K562 (cell line): ENCODE measurements around the gene TGFA.

Experiments
- BRF1 ChIP-seq: IDR thresholded peaks from 3 replicates; pipeline ENCODE4 v1.6.1; 2011; ENCODE audit warnings: borderline replicate concordance, mild to moderate bottlenecking; ENCODE audit not compliant: insufficient read length; ENCODE audit errors: extremely low read depth
- ELF1 ChIP-seq: fragments of 200-800 bp; sonication (Bioruptor generic); IDR thresholded peaks from 2 replicates; pipeline ENCODE4 v1.6.1; 2016; ENCODE audit warnings: missing genetic modification characterization, missing compliant biosample characterization
- FOXM1 ChIP-seq, 2 experiments: fragments of 450-650 bp in 1 of 2; sonication (generic) in 1 of 2; formaldehyde crosslinking in 1 of 2; IDR thresholded peaks; 2 replicates each; pipeline versions ENCODE4 v1.6.1 to v1.9.0; 2017 to 2022; ENCODE audit warnings: low read depth in 2 of 2, mild to moderate bottlenecking in 2 of 2, missing genetic modification reagents in 1 of 2, moderate library complexity in 1 of 2
- HDGF ChIP-seq: fragments of 450-650 bp; IDR thresholded peaks from 2 replicates; pipeline ENCODE4 v1.6.1; 2016
- IRF2 ChIP-seq: sonication (generic); formaldehyde crosslinking; IDR thresholded peaks from 2 replicates; pipeline ENCODE4 v1.8.1; 2022; ENCODE audit warnings: mild to moderate bottlenecking, missing genetic modification reagents
- KAT7 ChIP-seq: sonication (generic); formaldehyde crosslinking; IDR thresholded peaks from 2 replicates; pipeline ENCODE4 v1.8.0; 2022; ENCODE audit warnings: missing genetic modification reagents, mild to moderate bottlenecking, borderline replicate concordance
- KLF10 ChIP-seq: fragments of 250-450 bp; sonication (Bioruptor Pico); IDR thresholded peaks from 2 replicates; pipeline ENCODE4 v1.6.1; 2021; ENCODE audit warnings: matching md5 sums
- POLR2A ChIP-seq: fragments of 450-650 bp; conservative IDR thresholded peaks from 2 replicates; pipeline ENCODE4 v1.6.1; 2016
- TAF1 ChIP-seq: IDR thresholded peaks from 2 replicates; pipeline ENCODE4 v1.6.1; 2011; ENCODE audit warnings: mild to moderate bottlenecking, low read length, moderate library complexity; ENCODE audit not compliant: insufficient read depth, control insufficient read depth, severe bottlenecking; ENCODE audit errors: extremely low read depth
- TBL1XR1 ChIP-seq, 2 experiments: IDR thresholded peaks; 2 replicates each; pipeline ENCODE4 v1.6.1; 2012; ENCODE audit warnings: improper control_type of control experiment in 2 of 2, low read length in 2 of 2, mild to moderate bottlenecking in 1 of 2
- ZFP36 ChIP-seq: fragments of 150-350 bp; IDR thresholded peaks from 2 replicates; pipeline ENCODE4 v1.6.1; 2018; ENCODE audit warnings: low read length, low read depth; ENCODE audit not compliant: partially characterized antibody
- ZNF75A ChIP-seq: fragments of 450-650 bp; formaldehyde crosslinking; IDR thresholded peaks from 2 replicates; pipeline ENCODE4 v1.4.0; 2020; ENCODE audit warnings: mild to moderate bottlenecking
- TF ChIP-seq, protein P1 (sequence below): sonication (generic); formaldehyde crosslinking; IDR thresholded peaks from 2 replicates; pipeline ENCODE4 v1.8.0; 2022; ENCODE audit warnings: mild to moderate bottlenecking, missing genetic modification reagents
- TF ChIP-seq, protein P2 (sequence below): fragments of 250-450 bp; sonication (Bioruptor Pico); IDR thresholded peaks from 2 replicates; pipeline ENCODE4 v1.8.0; 2021; ENCODE audit warnings: moderate library complexity, mild to moderate bottlenecking, inconsistent platforms

DNA sequence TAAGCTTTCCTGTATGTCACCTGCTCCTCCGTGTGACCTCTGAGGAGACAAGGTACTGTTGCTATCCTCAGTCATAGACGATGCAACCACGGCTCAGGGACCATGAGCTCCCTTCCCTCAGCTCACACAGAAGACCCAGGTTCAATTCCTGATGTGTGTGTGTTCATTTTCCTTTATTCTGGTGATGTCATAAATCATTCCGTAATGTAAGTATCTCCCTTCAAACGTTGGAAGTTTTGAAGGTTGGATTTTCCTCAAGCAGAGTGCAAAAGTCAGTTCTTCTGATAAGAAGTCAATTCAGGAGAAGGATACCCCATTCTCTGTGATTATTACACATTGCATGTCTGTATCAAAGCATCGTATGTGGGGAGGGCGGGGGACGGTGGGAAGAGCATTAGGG is 132.9 kb downstream of the TGFA start:
- TF ChIP-seq KLF10, result no peak
- TF ChIP-seq ELF1 (tag), result no peak
- TF ChIP-seq FOXM1 (IDR thresholded peaks at IDR 0.05; ENCODE audit: low read depth), result no peak
- no peak for TF ChIP-seq FOXM1 (CRISPR knock-in tag; IDR thresholded peaks at IDR 0.05; ENCODE audit: low read depth)
- no peak for TF ChIP-seq ZFP36
- no peak for TF ChIP-seq TBL1XR1 (IDR thresholded peaks at IDR 0.05; ENCODE audit: low read length in 2 of 2)
- no peak for TF ChIP-seq HDGF
- TF ChIP-seq TAF1, result no peak
- TF ChIP-seq ZNF75A (CRISPR knock-in tag), result no peak
- TF ChIP-seq POLR2A, result no peak
- TF ChIP-seq KAT7 (CRISPR knock-in tag), result no peak
- TF ChIP-seq, protein P1, sequence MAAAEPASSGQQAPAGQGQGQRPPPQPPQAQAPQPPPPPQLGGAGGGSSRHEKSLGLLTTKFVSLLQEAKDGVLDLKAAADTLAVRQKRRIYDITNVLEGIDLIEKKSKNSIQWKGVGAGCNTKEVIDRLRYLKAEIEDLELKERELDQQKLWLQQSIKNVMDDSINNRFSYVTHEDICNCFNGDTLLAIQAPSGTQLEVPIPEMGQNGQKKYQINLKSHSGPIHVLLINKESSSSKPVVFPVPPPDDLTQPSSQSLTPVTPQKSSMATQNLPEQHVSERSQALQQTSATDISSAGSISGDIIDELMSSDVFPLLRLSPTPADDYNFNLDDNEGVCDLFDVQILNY (CRISPR knock-in tag), result no peak
- TF ChIP-seq, protein P2, sequence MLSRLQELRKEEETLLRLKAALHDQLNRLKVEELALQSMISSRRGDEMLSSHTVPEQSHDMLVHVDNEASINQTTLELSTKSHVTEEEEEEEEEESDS (CRISPR knock-in tag), result no peak
- no peak for TF ChIP-seq BRF1
- TF ChIP-seq IRF2 (CRISPR knock-in tag), result no peak
